ENCODE data around the gene PRR5L. TPM values are rescaled to one million over a fixed set of nuclear protein-coding genes. Genes with fewer than 3 reads are reported as not detected.
"Not testable (repeated sequence)": the region's sequence is repeated elsewhere in the genome, so short reads cannot be mapped to it uniquely, and the experiment has no call there.

The PRR5L gene
- total RNA-seq, 2 donors from 2014 or later: 3.2 to 11.8 TPM

DNA sequence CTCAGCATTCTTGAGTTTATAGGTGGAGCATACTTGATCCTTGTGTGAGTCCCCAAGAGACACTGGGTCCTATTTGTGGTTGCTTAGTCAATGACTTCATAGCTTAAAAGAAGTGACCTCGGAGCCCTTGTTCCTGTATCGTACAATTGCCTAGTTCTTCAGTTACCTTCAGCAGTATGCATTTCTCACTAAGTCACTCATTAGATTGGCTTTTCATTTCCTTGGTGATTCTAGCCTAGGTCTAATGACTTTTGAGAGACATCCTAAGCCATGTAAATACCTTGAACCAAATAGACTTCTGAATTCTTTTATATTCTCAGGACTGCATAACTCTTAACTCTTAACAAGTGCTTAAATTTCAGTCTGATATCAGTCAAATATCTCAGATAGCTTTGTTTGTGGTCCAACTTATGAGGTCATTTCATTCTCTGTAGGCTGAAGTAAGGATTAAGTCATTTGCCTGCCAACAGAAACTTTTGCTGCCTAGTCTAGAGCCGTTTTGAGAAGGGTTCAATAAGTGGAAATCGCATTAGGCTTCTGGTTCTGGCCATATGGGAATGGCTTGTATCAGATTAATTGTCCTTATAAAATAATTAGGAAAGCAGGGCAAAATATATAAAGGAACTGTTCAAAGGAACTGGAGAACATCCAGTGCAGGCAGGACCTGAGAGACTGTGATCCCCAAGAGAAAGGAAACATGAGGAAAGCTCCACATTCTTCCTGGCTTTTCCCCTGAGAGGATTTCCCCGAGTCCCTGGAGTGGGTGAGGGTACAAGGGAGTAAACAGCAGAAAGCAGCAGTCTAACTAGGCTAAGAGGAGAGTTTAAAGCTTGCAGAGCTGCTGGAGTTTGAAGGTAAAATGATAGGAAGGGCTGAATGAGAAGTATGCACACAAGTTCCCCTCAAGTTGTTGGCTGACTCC, 174.1 kb downstream of the PRR5L start:
- peak overlapping the region in 1 of 2 donors; percentile 28 for H3K27ac ChIP-seq
- ATAC-seq (ENCODE audit: insufficient number of reproducible peaks, low FRiP score, low read depth) (no peak), DNase-seq (ENCODE audit: low spot score) (no peak)
- H3K4me1 ChIP-seq (ENCODE audit: control insufficient read depth in 1 of 2, low read depth in 2 of 2): peaks cover 13 to 16% of the 10 kb centered on the region in 2 donors
- no peaks in the 10 kb centered on the region for H3K27me3 ChIP-seq (replicated peaks; ENCODE audit: insufficient read depth)
- TF ChIP-seq, protein P1, sequence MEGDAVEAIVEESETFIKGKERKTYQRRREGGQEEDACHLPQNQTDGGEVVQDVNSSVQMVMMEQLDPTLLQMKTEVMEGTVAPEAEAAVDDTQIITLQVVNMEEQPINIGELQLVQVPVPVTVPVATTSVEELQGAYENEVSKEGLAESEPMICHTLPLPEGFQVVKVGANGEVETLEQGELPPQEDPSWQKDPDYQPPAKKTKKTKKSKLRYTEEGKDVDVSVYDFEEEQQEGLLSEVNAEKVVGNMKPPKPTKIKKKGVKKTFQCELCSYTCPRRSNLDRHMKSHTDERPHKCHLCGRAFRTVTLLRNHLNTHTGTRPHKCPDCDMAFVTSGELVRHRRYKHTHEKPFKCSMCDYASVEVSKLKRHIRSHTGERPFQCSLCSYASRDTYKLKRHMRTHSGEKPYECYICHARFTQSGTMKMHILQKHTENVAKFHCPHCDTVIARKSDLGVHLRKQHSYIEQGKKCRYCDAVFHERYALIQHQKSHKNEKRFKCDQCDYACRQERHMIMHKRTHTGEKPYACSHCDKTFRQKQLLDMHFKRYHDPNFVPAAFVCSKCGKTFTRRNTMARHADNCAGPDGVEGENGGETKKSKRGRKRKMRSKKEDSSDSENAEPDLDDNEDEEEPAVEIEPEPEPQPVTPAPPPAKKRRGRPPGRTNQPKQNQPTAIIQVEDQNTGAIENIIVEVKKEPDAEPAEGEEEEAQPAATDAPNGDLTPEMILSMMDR (IDR thresholded peaks at IDR 0.05): no peak
- no peaks in the 10 kb centered on the region for H3K36me3 ChIP-seq
- no peak overlapping the region for H3K4me3 ChIP-seq
- H3K9me3 ChIP-seq: no peaks in the 10 kb centered on the region

DNA sequence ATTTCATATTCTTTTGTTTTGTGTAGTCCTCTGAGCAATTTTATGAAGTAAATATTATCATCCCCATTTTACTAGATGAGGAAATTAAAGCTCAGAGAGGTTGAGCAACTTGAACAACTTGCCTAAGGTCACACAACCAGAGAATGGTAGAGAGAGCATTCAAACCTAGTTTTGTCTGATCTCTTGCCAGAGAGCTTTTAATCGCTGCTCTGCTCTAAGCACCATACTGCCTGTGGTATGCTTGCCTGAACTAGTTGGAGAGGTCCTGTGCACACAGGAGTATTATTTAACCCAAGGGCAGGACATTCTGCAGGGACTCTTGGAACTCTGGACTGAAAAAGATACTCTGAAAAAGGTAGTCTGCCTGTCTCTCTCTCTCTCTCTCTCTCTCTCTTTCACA, 175.5 kb downstream of the PRR5L start:
- Histone ChIP-seq H3K27ac (no peak overlapping the region), H3K9me3 (no peaks in the 10 kb centered on the region), H3K4me1 (ENCODE audit: control insufficient read depth in 1 of 2, low read depth in 2 of 2) (peaks cover 13 to 16% of the 10 kb centered on the region in 2 donors), H3K4me3 (no peak overlapping the region), H3K27me3 (replicated peaks; ENCODE audit: insufficient read depth) (no peaks in the 10 kb centered on the region), H3K36me3 (no peaks in the 10 kb centered on the region)
- TF ChIP-seq, protein P1 (IDR thresholded peaks at IDR 0.05): no peak
- ATAC-seq (ENCODE audit: insufficient number of reproducible peaks, low FRiP score, low read depth) (no peak), DNase-seq (ENCODE audit: low spot score) (no peak)

DNA sequence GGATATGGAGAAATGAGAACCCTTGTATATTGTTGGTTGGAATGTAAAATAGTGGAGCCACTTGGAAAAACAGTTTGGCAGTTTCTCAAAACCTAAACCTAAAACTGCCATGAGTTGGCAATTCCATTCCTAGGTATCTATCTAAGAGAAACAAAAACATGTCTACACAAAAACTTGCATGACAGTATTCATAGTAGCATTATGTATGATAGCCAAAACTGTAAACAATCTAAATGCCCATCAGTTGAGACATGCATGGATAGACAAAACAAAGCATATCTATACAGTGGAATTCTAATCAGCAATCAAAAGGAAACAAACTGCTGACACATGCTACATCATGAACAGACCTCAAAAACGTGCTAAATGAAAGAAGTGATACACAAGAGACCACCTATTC, 179.1 kb downstream of the PRR5L start:
- no peaks in the 10 kb centered on the region for H3K9me3 ChIP-seq
- H3K27ac ChIP-seq: no peak overlapping the region
- no peak overlapping the region for H3K4me3 ChIP-seq
- H3K4me1 ChIP-seq (ENCODE audit: control insufficient read depth in 1 of 2, low read depth in 2 of 2): peaks cover 7% of the 10 kb centered on the region in 2 donors
- ATAC-seq (ENCODE audit: insufficient number of reproducible peaks, low FRiP score, low read depth) (no peak), DNase-seq (ENCODE audit: low spot score) (no peak)
- no peaks in the 10 kb centered on the region for H3K36me3 ChIP-seq
- TF ChIP-seq, protein P1 (IDR thresholded peaks at IDR 0.05): no peak
- H3K27me3 ChIP-seq (replicated peaks; ENCODE audit: insufficient read depth): no peaks in the 10 kb centered on the region

DNA sequence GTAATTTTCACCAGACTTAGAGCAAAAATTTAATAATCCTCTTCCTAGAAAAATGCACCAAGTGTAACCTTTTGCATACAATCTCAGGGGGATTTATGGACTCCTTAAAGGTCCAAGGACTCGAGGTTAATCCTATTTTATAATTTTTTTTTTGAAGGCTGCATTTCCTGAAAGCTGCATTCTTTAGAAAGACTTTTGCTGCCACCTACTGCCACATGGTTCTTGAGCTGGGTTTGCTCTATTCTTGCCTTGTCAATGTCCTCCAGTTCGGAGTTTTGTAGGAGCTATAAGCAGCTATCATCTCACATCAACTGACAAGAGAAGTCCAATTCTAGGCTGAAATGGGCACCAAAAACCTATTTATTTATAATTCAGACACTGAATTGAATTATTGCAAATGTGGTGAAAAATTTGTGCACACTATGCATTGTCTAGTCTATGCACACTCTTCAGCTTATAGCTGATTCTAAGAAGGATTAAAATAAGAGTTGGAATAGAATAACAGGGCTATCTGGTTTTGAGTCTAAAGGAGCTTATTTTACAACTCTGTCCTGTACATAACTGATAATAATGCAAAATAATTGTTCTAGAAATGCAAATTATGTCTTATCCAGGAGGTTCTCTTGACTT, 182.7 kb downstream of the PRR5L start:
- ATAC-seq (ENCODE audit: insufficient number of reproducible peaks, low FRiP score, low read depth) (no peak), DNase-seq (ENCODE audit: low spot score) (no peak)
- Histone ChIP-seq H3K36me3 (peaks cover 1% of the 10 kb centered on the region), H3K27me3 (replicated peaks; ENCODE audit: insufficient read depth) (no peaks in the 10 kb centered on the region), H3K27ac (no peak overlapping the region), H3K4me3 (no peak overlapping the region), H3K9me3 (no peaks in the 10 kb centered on the region), H3K4me1 (ENCODE audit: control insufficient read depth in 1 of 2, low read depth in 2 of 2) (no peaks in the 10 kb centered on the region)
- TF ChIP-seq, protein P1 (IDR thresholded peaks at IDR 0.05): peak; percentile 45

DNA sequence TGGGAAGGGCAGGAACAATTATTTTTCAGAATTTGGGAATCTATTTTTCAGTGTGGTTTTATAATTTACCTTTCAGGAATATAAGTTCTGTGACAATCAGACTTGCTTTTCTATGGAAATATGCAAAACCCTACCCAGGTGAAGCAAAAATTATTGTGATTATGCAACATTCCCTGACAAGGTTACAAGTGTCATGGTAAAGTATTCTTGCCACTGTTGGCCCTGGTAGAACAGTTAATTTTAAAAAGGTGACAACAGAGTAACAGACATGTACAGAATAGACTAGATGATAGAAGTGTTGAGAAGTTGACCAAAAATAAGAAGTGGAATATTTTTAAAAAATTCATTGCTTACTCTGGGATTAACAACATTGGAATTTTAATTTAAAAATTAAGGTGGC, 184.7 kb downstream of the PRR5L start:
- Histone ChIP-seq H3K27ac (no peak overlapping the region), H3K36me3 (peaks cover 2% of the 10 kb centered on the region)

DNA sequence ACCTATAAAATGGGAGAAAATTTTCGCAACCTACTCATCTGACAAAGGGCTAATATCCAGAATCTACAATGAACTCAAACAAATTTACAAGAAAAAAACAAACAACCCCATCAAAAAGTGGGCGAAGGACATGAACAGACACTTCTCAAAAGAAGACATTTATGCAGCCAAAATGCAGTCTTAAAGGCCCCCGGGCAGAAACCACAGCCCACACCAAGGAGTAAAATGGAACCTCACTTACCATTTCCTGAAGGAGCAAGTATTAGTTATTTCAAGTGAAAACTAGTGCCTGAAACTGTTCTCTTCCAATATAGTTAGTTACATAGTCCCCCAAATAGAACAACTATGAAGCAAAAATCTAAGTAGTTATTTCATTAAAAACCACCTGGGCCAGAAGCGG, 187.0 kb downstream of the PRR5L start:
- H3K27ac ChIP-seq; ATAC-seq (ENCODE audit: insufficient number of reproducible peaks, low FRiP score, low read depth); H3K4me1 ChIP-seq (ENCODE audit: control insufficient read depth in 1 of 2, low read depth in 2 of 2); DNase-seq (ENCODE audit: low spot score); H3K36me3 ChIP-seq; H3K27me3 ChIP-seq (replicated peaks; ENCODE audit: insufficient read depth); H3K4me3 ChIP-seq; H3K9me3 ChIP-seq: not testable (repeated sequence)

More for the DNA sequence above, 184.7 kb downstream of the PRR5L start:
- Histone ChIP-seq H3K27me3 (replicated peaks; ENCODE audit: insufficient read depth) (no peaks in the 10 kb centered on the region), H3K4me1 (ENCODE audit: control insufficient read depth in 1 of 2, low read depth in 2 of 2) (no peaks in the 10 kb centered on the region), H3K4me3 (no peak overlapping the region), H3K9me3 (no peaks in the 10 kb centered on the region)
- no peak for DNase-seq (ENCODE audit: low spot score)
- TF ChIP-seq, protein P1 (IDR thresholded peaks at IDR 0.05): no peak
- no peak for ATAC-seq (ENCODE audit: insufficient number of reproducible peaks, low FRiP score, low read depth)

Measured in thoracic aorta (tissue), 2 donors.